Smooth muscle cell (in vitro differentiated cells): Measurements from ENCODE around the gene CEBPZOS. TPM values are rescaled to one million over a fixed set of nuclear protein-coding genes. Genes with fewer than 3 reads are reported as not detected.
A peak's percentile ranks its signal among the peaks of the same experiment; 100 is the strongest.

Experiments used
- DNase-seq: peaks from one replicate; lab custom pipeline; 2025; ENCODE audit not compliant: unreplicated experiment; lab: John Stamatoyannopoulos, UW
- H2AFZ ChIP-seq: fragments of 200-600 bp; sonication (generic); 2 replicates; pipeline ENCODE4 v1.6.0; 2016; ENCODE audit warnings: antibody characterized with exemption, low read depth, mild to moderate bottlenecking
- H3F3A ChIP-seq: fragments of 200-600 bp; sonication (generic); 2 replicates; pipeline ENCODE4 v1.6.0; 2017; ENCODE audit warnings: antibody characterized with exemption, low read depth
- H3K27ac ChIP-seq: fragments of 200-600 bp; sonication (generic); 2 replicates; pipeline ENCODE4 v1.5.1; 2016; ENCODE audit warnings: low read depth, mild to moderate bottlenecking
- H3K27me3 ChIP-seq: fragments of 200-600 bp; sonication (generic); 2 replicates; pipeline ENCODE4 v1.6.1; 2016; ENCODE audit warnings: low read depth, mild to moderate bottlenecking
- H3K36me3 ChIP-seq: fragments of 200-600 bp; sonication (generic); 2 replicates; pipeline ENCODE4 v1.5.1; 2016; ENCODE audit warnings: low read depth
- H3K4me1 ChIP-seq: fragments of 200-600 bp; sonication (generic); 2 replicates; pipeline ENCODE4 v1.5.1; 2016; ENCODE audit warnings: low read depth
- H3K4me2 ChIP-seq: fragments of 200-600 bp; sonication (generic); 2 replicates; pipeline ENCODE4 v1.6.0; 2016; ENCODE audit warnings: mild to moderate bottlenecking
- H3K4me3 ChIP-seq: fragments of 200-600 bp; sonication (generic); 2 replicates; pipeline ENCODE4 v1.5.1; 2016; ENCODE audit warnings: mild to moderate bottlenecking
- H3K79me2 ChIP-seq: fragments of 200-600 bp; sonication (generic); 2 replicates; pipeline ENCODE4 v1.6.0; 2016; ENCODE audit warnings: low read depth, mild to moderate bottlenecking
- H3K9ac ChIP-seq: fragments of 200-600 bp; sonication (generic); 2 replicates; pipeline ENCODE4 v1.6.0; 2016; ENCODE audit warnings: low read depth
- H3K9me3 ChIP-seq: fragments of 200-600 bp; sonication (generic); replicated peaks from 2 replicates; pipeline ENCODE4 v1.5.1; 2016; ENCODE audit warnings: low read depth
- H4K20me1 ChIP-seq: fragments of 200-600 bp; sonication (generic); 2 replicates; pipeline ENCODE4 v1.6.0; 2016; ENCODE audit warnings: low read depth
- WGBS: methylation state at CpG from one replicate; pipeline ENCODE4 v1.1.7; 2016; ENCODE audit warnings: low lambda C conversion rate; 5-methylcytosine and 5-hydroxymethylcytosine counted together
- polyA plus RNA-seq: library from polyadenylated mRNA; unstranded; fragments of >200 nt; fragmentation: Nextera tagmentation; extraction: Ambion mirVana; gene quantifications from 2 replicates; pipeline ENCODE4 v1.2.1, GENCODE V29; 2016
- total RNA-seq: library from RNA; depleted of rRNA; stranded (reverse); fragments of >200 nt; gene quantifications from 2 replicates; pipeline ENCODE4 v1.2.3, GENCODE V29; 2014
- TF ChIP-seq, protein P1 (sequence below): fragments of 200-600 bp; sonication (generic); IDR thresholded peaks from 2 replicates; pipeline ENCODE4 v1.5.1; 2017; ENCODE audit warnings: borderline replicate concordance, mild to moderate bottlenecking, antibody characterized with exemption; ENCODE audit not compliant: insufficient read depth, poor library complexity, severe bottlenecking

The CEBPZOS gene
- total and polyA plus RNA-seq, 2 experiments from 2014 or later, result 7.8 to 9.5 TPM

GRCh38 chr2:37180006-37180639 lies 16.2 kb upstream of the CEBPZOS start:
- Histone ChIP-seq H3K9me3 (no peaks in the 10 kb centered on the region), H4K20me1 (no peaks in the 10 kb centered on the region), H3F3A (no peaks in the 10 kb centered on the region), H3K4me3 (no peak overlapping the region), H3K9ac (no peak overlapping the region), H3K79me2 (no peaks in the 10 kb centered on the region), H3K4me2 (peak overlapping the region; percentile 30), H3K27ac (peak overlapping the region; percentile 11), H3K36me3 (no peaks in the 10 kb centered on the region), H3K27me3 (no peaks in the 10 kb centered on the region), H3K4me1 (peaks cover 5% of the 10 kb centered on the region), H2AFZ (peak overlapping the region; percentile 49)
- no peak for DNase-seq
- WGBS, result 33% methylated on average over 4 of the region's 4 CpGs
- TF ChIP-seq, protein P1, sequence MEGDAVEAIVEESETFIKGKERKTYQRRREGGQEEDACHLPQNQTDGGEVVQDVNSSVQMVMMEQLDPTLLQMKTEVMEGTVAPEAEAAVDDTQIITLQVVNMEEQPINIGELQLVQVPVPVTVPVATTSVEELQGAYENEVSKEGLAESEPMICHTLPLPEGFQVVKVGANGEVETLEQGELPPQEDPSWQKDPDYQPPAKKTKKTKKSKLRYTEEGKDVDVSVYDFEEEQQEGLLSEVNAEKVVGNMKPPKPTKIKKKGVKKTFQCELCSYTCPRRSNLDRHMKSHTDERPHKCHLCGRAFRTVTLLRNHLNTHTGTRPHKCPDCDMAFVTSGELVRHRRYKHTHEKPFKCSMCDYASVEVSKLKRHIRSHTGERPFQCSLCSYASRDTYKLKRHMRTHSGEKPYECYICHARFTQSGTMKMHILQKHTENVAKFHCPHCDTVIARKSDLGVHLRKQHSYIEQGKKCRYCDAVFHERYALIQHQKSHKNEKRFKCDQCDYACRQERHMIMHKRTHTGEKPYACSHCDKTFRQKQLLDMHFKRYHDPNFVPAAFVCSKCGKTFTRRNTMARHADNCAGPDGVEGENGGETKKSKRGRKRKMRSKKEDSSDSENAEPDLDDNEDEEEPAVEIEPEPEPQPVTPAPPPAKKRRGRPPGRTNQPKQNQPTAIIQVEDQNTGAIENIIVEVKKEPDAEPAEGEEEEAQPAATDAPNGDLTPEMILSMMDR, result no peak

DNA sequence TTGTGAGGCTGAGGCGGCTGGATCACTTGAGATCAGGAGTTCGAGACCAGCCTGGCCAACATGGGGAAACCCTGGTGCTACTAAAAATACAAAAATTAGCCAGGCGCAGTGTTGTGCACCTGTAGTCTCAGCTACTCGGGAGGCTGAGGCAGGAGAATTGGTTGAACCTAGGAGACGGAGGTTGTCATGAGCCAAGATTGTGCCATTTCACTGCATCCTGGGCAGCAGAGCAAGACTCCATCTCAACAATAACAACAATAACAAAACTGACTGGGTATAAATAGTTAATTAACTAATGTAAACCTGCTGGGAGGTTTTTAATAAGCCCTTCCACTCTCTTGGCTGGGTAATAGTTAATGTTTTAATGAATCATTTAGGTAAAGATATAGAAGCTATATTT lies 15.7 kb upstream of the CEBPZOS start:
- WGBS, result 95% methylated on average over 5 of the region's 5 CpGs

GRCh38 chr2:37181726-37182684 lies 14.3 kb upstream of the CEBPZOS start:
- Histone ChIP-seq H3K79me2 (no peaks in the 10 kb centered on the region), H3K27me3 (no peaks in the 10 kb centered on the region), H3K4me1 (peaks cover 5% of the 10 kb centered on the region), H3K4me2 (peak overlapping the region; percentile 62), H2AFZ (peak overlapping the region; percentile 9), H4K20me1 (no peaks in the 10 kb centered on the region), H3F3A (no peaks in the 10 kb centered on the region), H3K27ac (peak overlapping the region; percentile 13), H3K36me3 (no peaks in the 10 kb centered on the region), H3K9me3 (no peaks in the 10 kb centered on the region), H3K9ac (no peak overlapping the region), H3K4me3 (no peak overlapping the region)
- TF ChIP-seq, protein P1, result no peak
- no peak for DNase-seq
- WGBS, result 24% methylated on average over 17 of the region's 17 CpGs

More for the DNA sequence above, 15.7 kb upstream of the CEBPZOS start:
- TF ChIP-seq, protein P1, result no peak
- H3K4me1 ChIP-seq, result peaks cover 5% of the 10 kb centered on the region
- no peak overlapping the region for H3K9ac ChIP-seq
- H3F3A ChIP-seq, result no peaks in the 10 kb centered on the region
- H3K27ac ChIP-seq, result peak overlapping the region; percentile 11
- H3K4me2 ChIP-seq, result no peak overlapping the region
- no peaks in the 10 kb centered on the region for H4K20me1 ChIP-seq
- H2AFZ ChIP-seq, result no peak overlapping the region
- no peak overlapping the region for H3K4me3 ChIP-seq
- H3K36me3 ChIP-seq, result no peaks in the 10 kb centered on the region
- DNase-seq, result no peak
- H3K9me3 ChIP-seq, result no peaks in the 10 kb centered on the region
- H3K79me2 ChIP-seq, result no peaks in the 10 kb centered on the region
- H3K27me3 ChIP-seq, result no peaks in the 10 kb centered on the region
